22Rv1 (cell line): Measurements from ENCODE around the gene PRKCB.

Experiments
- CTCF ChIP-seq: fragments of 450-650 bp; IDR thresholded peaks from 2 replicates; pipeline ENCODE4 v1.5.1; 2017; ENCODE audit warnings: mild to moderate bottlenecking
- ZFX ChIP-seq: fragments of 450-650 bp; IDR thresholded peaks from 2 replicates; pipeline ENCODE4 v1.6.1; 2017; ENCODE audit warnings: antibody characterized with exemption, borderline replicate concordance

DNA sequence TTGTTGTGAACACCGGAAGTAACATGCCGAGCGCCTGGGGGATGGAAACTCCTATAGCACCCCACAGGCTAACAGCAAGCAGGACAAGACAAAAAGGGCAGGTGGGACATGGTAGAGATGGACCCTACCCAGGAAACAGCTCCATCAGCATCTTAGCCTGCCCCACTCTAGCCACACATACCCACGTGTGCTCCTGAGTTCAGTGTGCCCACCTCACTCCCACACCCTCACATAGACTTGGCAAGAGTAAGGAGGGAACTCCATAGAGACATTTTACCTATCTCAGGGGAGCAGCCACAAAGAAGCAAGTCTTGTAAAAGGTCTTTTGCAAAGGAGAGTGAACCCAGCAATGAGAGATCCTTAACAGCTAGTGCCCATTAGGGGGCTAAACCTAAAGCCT is 382.5 kb downstream of the PRKCB start:
- TF ChIP-seq CTCF (no peak), ZFX (no peak)
